Activated naive CD8-positive, alpha-beta T cell treated with anti-CD3 and anti-CD28 coated beads, Interleukin-2, amount 10 ng/mL, durations not matched to agents 7 days and 5 days (primary cell): Measurements from ENCODE around the gene TTYH3. TPM values are rescaled to one million over a fixed set of nuclear protein-coding genes. Genes with fewer than 3 reads are reported as not detected.
A peak's percentile ranks its signal among the peaks of the same experiment; 100 is the strongest.
"Not testable (repeated sequence)": the region's sequence is repeated elsewhere in the genome, so short reads cannot be mapped to it uniquely, and the experiment has no call there.

Experiments used
- ATAC-seq: fragments of 150-1000 bp; cut with Tn5 transposase; one replicate; pipeline ENCODE4 v1.10.0; 2021; ENCODE audit warnings: low read depth, moderate library complexity
- POLR2A ChIA-PET: fragments of 350-600 bp; sonication (Branson Sonifier 250); formaldehyde crosslinking; loops from one replicate; lab custom pipeline; 2021; ENCODE audit warnings: antibody characterized with exemption; lab: Charles Lee
- DNase-seq: peaks from one replicate; pipeline ENCODE4 v3.0.0; 2021
- H3K27ac Mint-ChIP-seq: one replicate; pipeline ENCODE4 v1.8.0; 2022; ENCODE audit warnings: mild to moderate bottlenecking, mixed read lengths
- H3K27me3 Mint-ChIP-seq: one replicate; pipeline ENCODE4 v1.8.0; 2022; ENCODE audit warnings: mild to moderate bottlenecking, moderate library complexity, mixed read lengths
- H3K36me3 Mint-ChIP-seq: one replicate; pipeline ENCODE4 v1.8.0; 2021; ENCODE audit warnings: mild to moderate bottlenecking, mixed read lengths
- H3K4me1 Mint-ChIP-seq: one replicate; pipeline ENCODE4 v1.8.0; 2021; ENCODE audit warnings: mixed read lengths
- H3K4me3 Mint-ChIP-seq: one replicate; pipeline ENCODE4 v1.8.0; 2022; ENCODE audit warnings: mild to moderate bottlenecking, moderate library complexity, mixed read lengths
- H3K9me3 Mint-ChIP-seq: one replicate; pipeline ENCODE4 v1.8.0; 2021; ENCODE audit warnings: mixed read lengths
- total RNA-seq, 2 experiments: library from RNA; stranded (reverse); gene quantifications; one replicate each; pipeline ENCODE4 v1.2.3, GENCODE V29; 2021

Gene TTYH3
- total RNA-seq, 2 experiments from 2014 or later = 32.0 to 33.4 TPM

- no peaks in the 10 kb centered on the region for H3K9me3 Mint-ChIP-seq
- H3K27ac Mint-ChIP-seq = no peak overlapping the region
- H3K36me3 Mint-ChIP-seq = no peaks in the 10 kb centered on the region
- POLR2A ChIA-PET = interaction anchor here (0.7 kb wide), 1 partner anchor 30 kb away, joined by 4 read pairs; no protein-coding TSS in a partner anchor
- H3K27me3 Mint-ChIP-seq = peaks cover 51% of the 10 kb centered on the region
- no peak for DNase-seq
- no peak for ATAC-seq
- H3K4me1 Mint-ChIP-seq = peaks cover 7% of the 10 kb centered on the region
- H3K4me3 Mint-ChIP-seq = no peak overlapping the region
Measured at GRCh38 chr7:2684501-2684900, 52.7 kb downstream of the TTYH3 start.

DNA sequence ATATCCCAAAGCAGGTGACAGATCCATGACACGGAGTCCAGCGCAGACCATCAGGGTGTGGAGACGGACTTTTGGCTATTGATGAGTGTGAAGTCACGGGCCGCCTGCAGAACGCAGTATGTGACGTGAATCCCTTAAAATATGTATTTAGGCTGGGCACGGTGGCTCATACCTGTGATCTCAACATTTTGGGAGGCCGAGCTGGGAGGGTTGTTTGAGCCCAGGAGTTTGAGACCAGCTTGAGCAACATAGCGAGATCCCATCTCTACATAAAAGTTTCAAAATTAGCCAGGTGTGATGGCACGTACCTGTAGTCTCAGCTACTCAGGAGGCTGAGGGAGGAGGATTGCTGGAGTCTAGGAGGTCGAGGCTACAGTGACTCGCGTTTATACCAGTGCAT is 54.3 kb downstream of the TTYH3 start:
- no peaks in the 10 kb centered on the region for H3K9me3 Mint-ChIP-seq
- POLR2A ChIA-PET = interaction anchor here (1.5 kb wide), 1 partner anchor 13 kb away, joined by 3 read pairs; no protein-coding TSS in a partner anchor

GRCh38 chr7:2687338-2687869 is 55.6 kb downstream of the TTYH3 start:
- DNase-seq = no peak
- POLR2A ChIA-PET = no interaction called here
- ATAC-seq = no peak
- Mint-ChIP-seq H3K27ac (no peak overlapping the region), H3K27me3 (peaks cover 66% of the 10 kb centered on the region), H3K4me3 (no peak overlapping the region), H3K4me1 (peaks cover 12% of the 10 kb centered on the region), H3K9me3 (no peaks in the 10 kb centered on the region), H3K36me3 (no peaks in the 10 kb centered on the region)

More for the DNA sequence above, 54.3 kb downstream of the TTYH3 start:
- Mint-ChIP-seq H3K36me3 (no peaks in the 10 kb centered on the region), H3K27ac (no peak overlapping the region), H3K27me3 (peaks cover 61% of the 10 kb centered on the region), H3K4me3 (no peak overlapping the region), H3K4me1 (peaks cover 12% of the 10 kb centered on the region)
- DNase-seq (no peak), ATAC-seq (no peak)

DNA sequence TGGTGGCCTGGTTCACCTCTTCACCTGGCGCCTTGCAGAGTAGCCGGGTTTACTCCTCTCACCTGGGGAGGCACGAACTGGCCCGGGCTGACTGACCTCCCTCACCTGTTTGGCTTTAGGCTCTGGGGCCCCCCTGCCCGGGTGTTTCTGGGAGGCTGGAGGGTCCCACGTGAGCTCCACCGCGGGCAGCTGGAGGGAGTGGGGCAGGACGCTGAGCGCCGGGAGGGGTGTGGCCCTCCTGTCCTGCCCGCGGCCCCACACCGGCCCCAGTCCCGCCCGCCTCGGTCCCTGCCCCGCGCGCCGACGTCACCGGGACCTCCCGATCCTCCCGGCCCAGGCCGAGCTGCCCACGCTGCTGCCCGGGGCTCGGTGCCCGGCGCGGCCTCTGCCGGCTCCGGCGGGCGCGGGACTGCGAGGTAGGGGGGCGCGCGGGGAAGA is 56.1 kb downstream of the TTYH3 start, which contains the start of gene AMZ1:
AMZ1 (plus strand) TSS at position 322 of the 438 bp plus-strand sequence. CDS start 12,250 bp downstream, outside the sequence.
- Mint-ChIP-seq H3K4me1 (peaks cover 12% of the 10 kb centered on the region), H3K36me3 (no peaks in the 10 kb centered on the region), H3K4me3 (peak within 1 kb of the TSS; percentile 16), H3K9me3 (no peaks in the 10 kb centered on the region), H3K27me3 (peaks cover 66% of the 10 kb centered on the region), H3K27ac (peak within 1 kb of the TSS; percentile 54)
- ATAC-seq (no peak), DNase-seq (no peak)
- POLR2A ChIA-PET = no interaction called here

GRCh38 chr7:2688409-2689342 is 56.9 kb downstream of the TTYH3 start:
- Mint-ChIP-seq H3K9me3 (no peaks in the 10 kb centered on the region), H3K4me3 (peak overlapping the region; percentile 16), H3K27me3 (peaks cover 67% of the 10 kb centered on the region), H3K27ac (peak overlapping the region; percentile 54), H3K36me3 (no peaks in the 10 kb centered on the region), H3K4me1 (peaks cover 12% of the 10 kb centered on the region)
- POLR2A ChIA-PET = no interaction called here
- ATAC-seq = peak; percentile 30
- DNase-seq = no peak

DNA sequence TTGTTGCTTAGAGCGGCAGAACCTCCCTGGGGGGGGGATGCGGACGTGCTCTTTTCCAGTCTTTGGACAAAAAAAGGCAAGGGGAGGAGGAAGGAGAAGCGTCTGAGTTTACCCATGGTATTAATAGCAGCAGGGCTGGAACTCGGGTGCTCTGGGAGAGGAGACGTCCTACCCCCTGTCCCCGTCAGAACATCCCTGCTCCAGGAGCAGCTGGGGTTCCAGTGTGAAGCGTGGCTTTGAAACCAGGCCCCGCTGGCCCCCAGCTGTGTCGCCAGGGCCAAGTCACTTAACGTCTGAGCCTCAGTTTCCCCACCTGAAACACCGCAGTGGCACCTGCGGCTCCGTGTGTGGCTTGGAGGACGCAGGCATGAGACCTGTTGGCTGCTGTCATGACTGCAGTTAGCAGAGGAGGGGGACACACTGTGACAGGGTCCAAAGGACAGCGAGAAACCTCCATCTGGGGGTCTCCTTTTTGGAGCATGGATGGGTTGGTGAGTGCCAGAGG is 57.6 kb downstream of the TTYH3 start:
- no peaks in the 10 kb centered on the region for H3K36me3 Mint-ChIP-seq
- ATAC-seq (no peak), DNase-seq (no peak)
- peak overlapping the region; percentile 16 for H3K4me3 Mint-ChIP-seq
- peaks cover 12% of the 10 kb centered on the region for H3K4me1 Mint-ChIP-seq
- POLR2A ChIA-PET = interaction anchor here (1.2 kb wide), 1 partner anchor 10 kb away, joined by 5 read pairs; no protein-coding TSS in a partner anchor
- H3K27ac Mint-ChIP-seq = no peak overlapping the region
- peaks cover 69% of the 10 kb centered on the region for H3K27me3 Mint-ChIP-seq
- no peaks in the 10 kb centered on the region for H3K9me3 Mint-ChIP-seq

DNA sequence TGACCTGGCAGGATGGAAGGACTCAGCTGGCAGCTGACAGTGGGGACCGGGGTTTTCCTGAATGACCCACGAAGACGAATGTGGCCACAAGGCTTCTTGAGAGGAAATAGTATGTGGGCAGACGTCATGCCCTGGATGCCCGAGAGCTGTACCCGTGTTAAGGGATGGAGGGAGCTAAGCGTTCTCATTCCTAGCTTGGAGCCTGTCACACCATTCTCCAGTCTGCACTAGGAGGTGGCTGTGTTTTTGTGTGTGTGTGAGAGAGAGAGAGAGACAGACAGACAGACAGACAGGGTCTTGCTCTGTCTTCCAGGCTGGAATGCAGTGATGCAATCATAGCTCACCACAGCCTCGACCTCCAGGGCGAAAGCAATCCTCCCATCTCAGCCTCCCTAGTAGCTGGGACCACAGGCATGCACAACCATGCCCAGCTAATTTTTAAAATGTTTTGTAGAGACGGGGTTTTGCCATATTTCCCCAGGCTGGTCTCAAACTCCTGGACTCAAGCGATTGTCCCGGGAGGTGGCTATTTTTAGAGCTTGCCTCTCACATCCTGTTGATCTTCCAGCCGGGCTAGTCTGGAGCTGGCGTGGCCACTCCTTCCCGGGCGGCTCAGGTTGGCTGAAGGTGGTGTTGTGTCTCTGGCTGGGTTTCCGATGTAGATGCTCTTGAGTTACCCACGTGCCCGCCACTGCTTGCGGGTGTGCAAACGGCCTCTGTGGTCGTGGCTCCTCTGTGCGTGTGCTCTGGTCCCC is 58.3 kb downstream of the TTYH3 start:
- DNase-seq (no peak), ATAC-seq (no peak)
- Mint-ChIP-seq H3K27ac (no peak overlapping the region), H3K4me3 (no peak overlapping the region), H3K36me3 (no peaks in the 10 kb centered on the region), H3K4me1 (peaks cover 12% of the 10 kb centered on the region), H3K27me3 (peaks cover 67% of the 10 kb centered on the region), H3K9me3 (no peaks in the 10 kb centered on the region)
- POLR2A ChIA-PET = interaction anchor here (0.6 to 1.2 kb wide), 3 partner anchors 9 to 283 kb away, joined by 3 to 5 read pairs (median 3); no protein-coding TSS in a partner anchor

- H3K27me3 Mint-ChIP-seq = peaks cover 59% of the 10 kb centered on the region
- H3K27ac Mint-ChIP-seq = no peak overlapping the region
- no peak overlapping the region for H3K4me3 Mint-ChIP-seq
- DNase-seq (no peak), ATAC-seq (no peak)
- no peaks in the 10 kb centered on the region for H3K9me3 Mint-ChIP-seq
- peaks cover 12% of the 10 kb centered on the region for H3K4me1 Mint-ChIP-seq
- H3K36me3 Mint-ChIP-seq = no peaks in the 10 kb centered on the region
- POLR2A ChIA-PET = interaction anchor here (0.6 kb wide), 1 partner anchor 266 kb away, joined by 3 read pairs; no protein-coding TSS in a partner anchor
Measured at GRCh38 chr7:2691011-2691707, 59.4 kb downstream of the TTYH3 start.

GRCh38 chr7:2691932-2692439 is 60.2 kb downstream of the TTYH3 start:
- POLR2A ChIA-PET, H3K36me3 Mint-ChIP-seq, ATAC-seq, DNase-seq, H3K9me3 Mint-ChIP-seq, H3K4me3 Mint-ChIP-seq, H3K27ac Mint-ChIP-seq: not testable (repeated sequence)
- H3K27me3 Mint-ChIP-seq = peaks cover 55% of the 10 kb centered on the region
- H3K4me1 Mint-ChIP-seq = peaks cover 12% of the 10 kb centered on the region

GRCh38 chr7:2692543-2692942 is 60.8 kb downstream of the TTYH3 start:
- H3K36me3 Mint-ChIP-seq = no peaks in the 10 kb centered on the region
- H3K27ac Mint-ChIP-seq = no peak overlapping the region
- DNase-seq (no peak), ATAC-seq (no peak)
- POLR2A ChIA-PET = no interaction called here
- peaks cover 14% of the 10 kb centered on the region for H3K4me1 Mint-ChIP-seq
- H3K4me3 Mint-ChIP-seq = no peak overlapping the region
- no peaks in the 10 kb centered on the region for H3K9me3 Mint-ChIP-seq
- H3K27me3 Mint-ChIP-seq = peaks cover 53% of the 10 kb centered on the region

GRCh38 chr7:2693420-2694121 is 61.8 kb downstream of the TTYH3 start:
- DNase-seq, H3K27ac Mint-ChIP-seq, H3K36me3 Mint-ChIP-seq, ATAC-seq, H3K4me3 Mint-ChIP-seq, H3K9me3 Mint-ChIP-seq: not testable (repeated sequence)
- POLR2A ChIA-PET = interaction anchor here (1.6 kb wide), 1 partner anchor 62 kb away, joined by 3 read pairs; the partner anchor contains the start of gene TTYH3
- peaks cover 21% of the 10 kb centered on the region for H3K4me1 Mint-ChIP-seq
- peaks cover 52% of the 10 kb centered on the region for H3K27me3 Mint-ChIP-seq

- H3K27ac Mint-ChIP-seq, H3K4me3 Mint-ChIP-seq, H3K9me3 Mint-ChIP-seq, H3K36me3 Mint-ChIP-seq, DNase-seq, ATAC-seq: not testable (repeated sequence)
- POLR2A ChIA-PET = interaction anchor here (1.6 kb wide), 1 partner anchor 63 kb away, joined by 3 read pairs; the partner anchor contains the start of gene TTYH3
- Mint-ChIP-seq H3K4me1 (peaks cover 21% of the 10 kb centered on the region), H3K27me3 (peaks cover 49% of the 10 kb centered on the region)
Measured at GRCh38 chr7:2694122-2694436, 62.3 kb downstream of the TTYH3 start.
